Neutrophil (primary cell): ENCODE measurements around the gene UQCC2.

Experiments
- H3K27ac ChIP-seq: fragments of 200-600 bp; sonication (generic); 2 replicates; pipeline ENCODE4 v1.5.1; 2016; ENCODE audit warnings: mild to moderate bottlenecking, moderate library complexity
- H3K27me3 ChIP-seq: fragments of 200-600 bp; sonication (generic); 2 replicates; pipeline ENCODE4 v1.6.0; 2016; ENCODE audit warnings: mild to moderate bottlenecking
- H3K36me3 ChIP-seq: fragments of 200-600 bp; sonication (generic); 2 replicates; pipeline ENCODE4 v1.5.1; 2017
- H3K4me1 ChIP-seq, 2 experiments: fragments of 200-600 bp in 1 of 2; sonication (generic) in 1 of 2; 1 replicate in 1 of 2; 2 replicates in 1 of 2; pipeline versions ENCODE4 v1.5.1 to v1.6.1; 2013 to 2016; ENCODE audit warnings: low read depth in 1 of 2, low read length in 1 of 2, mild to moderate bottlenecking in 1 of 2, moderate library complexity in 1 of 2; ENCODE audit not compliant: control insufficient read depth in 1 of 2, insufficient read depth in 1 of 2
- H3K4me3 ChIP-seq, 2 experiments: fragments of 200-600 bp in 1 of 2; sonication (generic) in 1 of 2; 1 replicate in 1 of 2; 2 replicates in 1 of 2; pipeline ENCODE4 v1.5.1; 2013 to 2016; ENCODE audit warnings: low read depth in 1 of 2, low read length in 1 of 2, mild to moderate bottlenecking in 1 of 2, moderate library complexity in 1 of 2
- H3K9me3 ChIP-seq: fragments of 200-600 bp; sonication (generic); 2 replicates; pipeline ENCODE4 v1.5.1; 2016
- TF ChIP-seq, protein P1 (sequence below): fragments of 200-600 bp; sonication (generic); IDR thresholded peaks from 2 replicates; pipeline ENCODE4 v1.5.1; 2016; ENCODE audit warnings: antibody characterized with exemption

Gene UQCC2

DNA sequence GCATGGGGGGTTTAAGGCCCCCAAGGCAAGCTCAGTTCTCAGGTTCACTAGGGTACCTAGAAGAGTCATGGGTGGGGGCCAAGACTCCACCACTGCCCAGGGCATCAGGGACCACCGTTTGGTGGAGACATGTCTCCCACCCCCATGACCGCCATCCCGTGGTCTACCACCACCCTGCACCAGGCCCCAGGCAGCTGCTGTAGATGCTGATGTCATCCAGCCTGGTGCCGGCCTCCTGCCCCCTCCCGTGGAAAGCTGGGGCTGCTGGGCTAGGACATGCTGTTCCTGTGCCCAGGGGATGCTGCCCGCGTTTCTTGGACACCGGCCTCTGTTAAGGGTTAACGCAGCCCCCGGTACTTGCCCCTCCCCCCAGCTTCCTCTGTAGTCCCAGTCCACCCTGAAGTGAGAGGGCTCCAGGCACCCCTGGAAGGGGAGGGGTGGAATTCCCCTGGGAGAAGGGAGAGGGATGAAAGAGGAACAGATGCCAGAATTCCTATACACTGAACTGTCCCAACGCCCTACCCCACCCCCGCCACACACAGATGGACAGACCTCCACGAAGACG lies 34.6 kb upstream of the UQCC2 start:
- Histone ChIP-seq H3K9me3 (no peaks in the 10 kb centered on the region), H3K27me3 (no peaks in the 10 kb centered on the region), H3K27ac (no peak overlapping the region), H3K4me3 (no peak overlapping the region), H3K4me1 (peaks cover 11 to 13% of the 10 kb centered on the region in 2 experiments), H3K36me3 (no peaks in the 10 kb centered on the region)
- TF ChIP-seq, protein P1, sequence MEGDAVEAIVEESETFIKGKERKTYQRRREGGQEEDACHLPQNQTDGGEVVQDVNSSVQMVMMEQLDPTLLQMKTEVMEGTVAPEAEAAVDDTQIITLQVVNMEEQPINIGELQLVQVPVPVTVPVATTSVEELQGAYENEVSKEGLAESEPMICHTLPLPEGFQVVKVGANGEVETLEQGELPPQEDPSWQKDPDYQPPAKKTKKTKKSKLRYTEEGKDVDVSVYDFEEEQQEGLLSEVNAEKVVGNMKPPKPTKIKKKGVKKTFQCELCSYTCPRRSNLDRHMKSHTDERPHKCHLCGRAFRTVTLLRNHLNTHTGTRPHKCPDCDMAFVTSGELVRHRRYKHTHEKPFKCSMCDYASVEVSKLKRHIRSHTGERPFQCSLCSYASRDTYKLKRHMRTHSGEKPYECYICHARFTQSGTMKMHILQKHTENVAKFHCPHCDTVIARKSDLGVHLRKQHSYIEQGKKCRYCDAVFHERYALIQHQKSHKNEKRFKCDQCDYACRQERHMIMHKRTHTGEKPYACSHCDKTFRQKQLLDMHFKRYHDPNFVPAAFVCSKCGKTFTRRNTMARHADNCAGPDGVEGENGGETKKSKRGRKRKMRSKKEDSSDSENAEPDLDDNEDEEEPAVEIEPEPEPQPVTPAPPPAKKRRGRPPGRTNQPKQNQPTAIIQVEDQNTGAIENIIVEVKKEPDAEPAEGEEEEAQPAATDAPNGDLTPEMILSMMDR, result no peak

DNA sequence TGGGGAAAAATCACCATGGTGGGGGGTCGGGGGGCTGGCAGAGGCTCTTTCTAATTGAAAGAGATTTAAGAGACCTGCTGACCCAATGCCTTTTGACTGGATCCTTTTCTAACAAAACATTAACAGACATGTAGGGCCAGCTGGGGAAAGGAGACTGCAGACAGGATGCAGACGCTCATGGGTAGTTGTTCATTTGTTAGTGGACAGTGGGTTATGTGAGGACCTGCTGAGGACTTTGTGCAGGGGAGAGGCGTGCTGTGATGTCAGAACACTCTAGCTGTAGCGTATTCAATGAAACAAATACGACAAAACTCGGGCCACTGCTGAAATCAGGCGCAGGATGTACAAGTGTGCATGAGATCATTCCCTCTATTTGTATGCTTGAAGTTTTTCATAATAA lies 34.0 kb upstream of the UQCC2 start:
- TF ChIP-seq, protein P1, result no peak
- peaks cover 17 to 19% of the 10 kb centered on the region in 2 experiments for H3K4me1 ChIP-seq
- H3K9me3 ChIP-seq, result no peaks in the 10 kb centered on the region
- no peaks in the 10 kb centered on the region for H3K27me3 ChIP-seq
- H3K36me3 ChIP-seq, result no peaks in the 10 kb centered on the region
- no peak overlapping the region for H3K27ac ChIP-seq
- no peak overlapping the region for H3K4me3 ChIP-seq

DNA sequence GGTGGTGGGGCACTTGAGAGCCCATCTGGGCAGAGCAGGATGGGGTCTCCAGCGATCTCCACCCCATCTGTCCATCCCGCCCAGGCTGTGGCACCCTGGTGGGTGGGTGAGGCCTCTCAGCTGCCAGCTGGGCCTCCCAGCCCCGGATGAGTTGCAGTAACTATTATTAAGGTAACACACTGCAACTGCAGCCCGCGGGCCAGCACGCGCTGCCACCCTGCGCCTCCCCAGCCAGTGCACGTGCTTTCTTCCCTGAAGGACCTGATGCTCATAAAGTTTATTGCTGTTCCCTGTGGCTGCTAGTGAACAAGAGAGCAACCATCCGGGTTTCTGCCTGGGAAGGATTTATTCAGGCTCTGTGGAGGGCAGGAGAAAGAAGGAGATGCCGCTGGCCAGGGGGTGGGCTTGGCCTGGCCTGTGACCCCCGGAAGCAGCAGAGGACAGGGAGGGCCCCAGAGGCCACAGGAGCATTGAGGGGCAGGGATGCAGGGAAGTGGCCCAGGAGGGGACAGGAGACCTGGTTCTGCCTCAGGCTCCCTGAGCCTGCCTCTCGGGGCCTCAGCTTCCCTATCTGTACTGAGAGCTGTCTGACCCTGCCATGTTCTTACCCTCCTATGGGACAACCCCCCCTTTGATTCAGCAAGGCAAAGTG lies 33.5 kb upstream of the UQCC2 start:
- no peak overlapping the region for H3K4me3 ChIP-seq
- peaks cover 22 to 24% of the 10 kb centered on the region in 2 experiments for H3K4me1 ChIP-seq
- H3K36me3 ChIP-seq, result no peaks in the 10 kb centered on the region
- no peaks in the 10 kb centered on the region for H3K9me3 ChIP-seq
- TF ChIP-seq, protein P1, result no peak
- no peaks in the 10 kb centered on the region for H3K27me3 ChIP-seq
- H3K27ac ChIP-seq, result no peak overlapping the region

DNA sequence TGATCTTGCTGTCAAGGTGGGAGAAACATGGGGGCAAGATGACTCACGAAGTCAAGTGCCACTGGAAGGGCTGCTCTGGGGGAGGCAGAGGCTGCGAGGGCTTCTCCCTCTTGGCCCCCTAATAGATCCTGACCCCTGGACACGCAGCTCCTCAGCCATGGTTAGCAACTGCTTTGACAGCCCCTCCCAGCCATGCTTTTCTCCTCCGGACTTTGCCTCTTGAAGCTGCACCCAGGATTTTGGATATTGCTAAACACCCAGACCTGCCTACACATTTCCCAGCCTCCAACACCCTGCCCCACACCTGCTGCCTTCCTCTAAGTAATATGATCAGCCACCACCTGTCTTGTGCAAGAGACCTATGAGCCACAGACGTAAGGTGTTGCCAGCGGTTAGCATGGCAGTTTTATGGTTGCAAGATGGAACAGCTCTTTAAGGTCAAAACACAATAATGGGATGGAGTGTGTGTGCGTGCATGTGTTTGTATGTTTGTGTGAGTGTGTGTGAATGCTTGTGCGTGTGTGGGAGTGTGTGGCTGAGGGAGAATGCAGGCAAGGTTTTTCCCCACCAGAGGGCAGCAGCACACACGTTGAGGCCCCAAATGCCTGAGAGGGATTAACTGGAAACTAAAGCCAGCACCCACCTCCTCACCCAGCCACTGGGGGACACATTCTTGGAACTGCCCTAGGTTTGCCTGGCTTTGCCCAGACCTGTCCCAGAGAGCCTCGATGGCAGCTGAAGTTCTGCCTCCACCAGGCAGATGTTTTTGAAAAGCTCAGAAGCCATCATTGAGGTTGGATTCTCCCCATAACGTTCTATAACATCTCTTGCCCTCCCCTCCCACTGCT lies 32.7 kb upstream of the UQCC2 start:
- Histone ChIP-seq H3K4me1 (peaks cover 30 to 32% of the 10 kb centered on the region in 2 experiments), H3K36me3 (no peaks in the 10 kb centered on the region), H3K27ac (no peak overlapping the region), H3K4me3 (no peak overlapping the region), H3K27me3 (no peaks in the 10 kb centered on the region), H3K9me3 (no peaks in the 10 kb centered on the region)
- TF ChIP-seq, protein P1, result peak; percentile 75

DNA sequence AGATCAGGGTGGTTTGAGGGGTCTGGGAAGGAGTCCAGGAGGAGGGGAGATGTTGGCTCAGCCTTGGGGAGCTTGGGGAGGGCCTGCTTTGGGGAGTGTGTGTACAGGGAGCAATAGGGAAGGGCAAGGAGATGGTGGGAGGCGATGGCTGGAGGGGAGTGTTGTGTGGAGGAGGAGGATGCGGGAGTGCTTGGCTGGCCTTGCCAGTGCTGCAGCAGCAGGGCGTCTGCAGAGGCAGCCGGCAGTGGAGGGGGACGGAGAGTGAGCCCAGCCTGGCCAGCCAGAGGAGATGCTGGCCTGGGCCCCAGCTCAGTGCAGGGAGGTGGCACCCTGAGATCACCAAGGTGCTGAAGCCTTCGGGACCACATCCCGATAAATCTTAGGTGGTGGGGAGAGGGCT lies 31.3 kb upstream of the UQCC2 start:
- H3K4me3 ChIP-seq, result no peak overlapping the region
- H3K9me3 ChIP-seq, result no peaks in the 10 kb centered on the region
- no peaks in the 10 kb centered on the region for H3K36me3 ChIP-seq
- no peak overlapping the region for H3K27ac ChIP-seq
- H3K27me3 ChIP-seq, result no peaks in the 10 kb centered on the region
- TF ChIP-seq, protein P1, result no peak
- H3K4me1 ChIP-seq, result peaks cover 39 to 40% of the 10 kb centered on the region in 2 experiments
